Activated T-cell treated with anti-CD3 and anti-CD28 coated beads, Interleukin-2, amount 50 U/mL, for 24 hours (primary cell): ENCODE results near the gene FFAR4.

ENCODE experiments used
- DNase-seq: peaks from one replicate; pipeline ENCODE4 v3.0.0-alpha.2; 2020
- H3K27ac Mint-ChIP-seq: 2 replicates; pipeline ENCODE4 v1.8.0; 2020; ENCODE audit warnings: mild to moderate bottlenecking, mixed read lengths
- H3K27me3 Mint-ChIP-seq: 2 replicates; pipeline ENCODE4 v1.8.0; 2020; ENCODE audit warnings: mixed read lengths
- H3K36me3 Mint-ChIP-seq: 2 replicates; pipeline ENCODE4 v1.8.0; 2020; ENCODE audit warnings: low read depth, mixed read lengths
- H3K4me1 Mint-ChIP-seq: 2 replicates; pipeline ENCODE4 v1.8.0; 2020; ENCODE audit warnings: low read depth, mixed read lengths
- H3K4me3 Mint-ChIP-seq: 2 replicates; pipeline ENCODE4 v1.8.0; 2020; ENCODE audit warnings: mild to moderate bottlenecking, moderate library complexity, mixed read lengths
- H3K9me3 Mint-ChIP-seq: 2 replicates; pipeline ENCODE4 v1.8.0; 2020; ENCODE audit warnings: mixed read lengths

The FFAR4 gene

DNA sequence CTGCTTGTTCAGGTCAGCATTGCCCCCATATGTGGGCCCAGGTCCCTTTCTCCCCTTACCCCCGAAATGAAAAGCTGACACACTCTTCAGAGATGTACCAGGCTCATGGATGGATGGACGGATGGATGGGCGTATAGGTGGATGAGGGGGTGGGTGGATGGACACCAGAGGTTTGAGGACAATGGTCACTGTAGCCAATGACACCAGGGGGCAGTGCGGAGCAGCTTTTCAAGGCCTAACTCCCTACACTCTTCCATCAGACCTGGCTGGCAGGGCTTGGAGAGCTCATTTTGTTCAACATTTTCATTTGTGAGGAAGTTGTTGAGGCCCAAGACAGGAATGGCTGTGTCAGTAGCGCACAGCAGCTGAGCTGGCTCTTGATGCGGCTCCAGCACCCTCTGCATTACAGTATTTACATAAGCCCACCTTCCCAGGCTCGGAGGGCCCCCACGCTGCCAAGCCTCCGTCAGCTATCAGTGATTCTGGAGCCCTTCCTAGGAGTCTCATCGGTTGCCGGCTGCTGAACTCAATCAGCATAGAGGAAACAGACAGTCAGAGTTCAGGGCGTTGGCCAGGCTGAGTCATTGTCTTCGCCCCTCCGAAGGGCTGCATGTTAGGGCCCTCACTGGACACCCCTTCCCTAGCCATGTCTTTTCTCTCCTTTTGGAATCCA is 11.6 kb upstream of the FFAR4 start:
- H3K36me3 Mint-ChIP-seq, result no peaks in the 10 kb centered on the region
- H3K4me3 Mint-ChIP-seq, result no peak overlapping the region
- H3K27ac Mint-ChIP-seq, result no peak overlapping the region
- DNase-seq, result peak; percentile 59
- no peaks in the 10 kb centered on the region for H3K9me3 Mint-ChIP-seq
- H3K27me3 Mint-ChIP-seq, result peaks cover 10% of the 10 kb centered on the region
- H3K4me1 Mint-ChIP-seq, result no peaks in the 10 kb centered on the region

- H3K27me3 Mint-ChIP-seq, result peaks cover 26% of the 10 kb centered on the region
- no peak for DNase-seq
- no peaks in the 10 kb centered on the region for H3K9me3 Mint-ChIP-seq
- no peak overlapping the region for H3K4me3 Mint-ChIP-seq
- no peak overlapping the region for H3K27ac Mint-ChIP-seq
- H3K36me3 Mint-ChIP-seq, result no peaks in the 10 kb centered on the region
- no peaks in the 10 kb centered on the region for H3K4me1 Mint-ChIP-seq
Measured at GRCh38 chr10:93559490-93559889, 7.0 kb upstream of the FFAR4 start.

GRCh38 chr10:93560541-93560940 is 5.9 kb upstream of the FFAR4 start:
- DNase-seq, result no peak
- Mint-ChIP-seq H3K4me1 (no peaks in the 10 kb centered on the region), H3K27ac (no peak overlapping the region), H3K36me3 (no peaks in the 10 kb centered on the region), H3K27me3 (peaks cover 35% of the 10 kb centered on the region), H3K4me3 (no peak overlapping the region), H3K9me3 (no peaks in the 10 kb centered on the region)

DNA sequence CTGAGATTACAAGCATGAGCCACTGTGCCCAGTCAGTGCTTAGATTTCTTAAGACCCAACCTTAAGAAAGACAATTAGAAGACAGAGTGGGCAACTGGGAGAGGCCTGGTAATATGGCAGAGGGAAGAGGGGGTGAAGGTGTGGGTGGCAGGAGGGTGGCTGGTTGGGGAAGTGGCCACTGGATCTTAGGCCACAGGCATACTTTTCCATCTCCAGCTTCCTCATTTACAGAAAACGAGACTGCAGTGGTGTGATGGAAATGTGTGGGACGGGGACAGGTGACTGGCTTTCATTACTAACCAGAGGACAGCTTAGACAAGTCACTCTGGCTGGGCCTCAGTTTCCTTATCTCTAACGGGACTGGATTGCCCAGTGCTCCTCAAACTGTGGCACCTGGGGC is 1.0 kb upstream of the FFAR4 start:
- no peaks in the 10 kb centered on the region for H3K9me3 Mint-ChIP-seq
- DNase-seq, result no peak
- H3K4me1 Mint-ChIP-seq, result peaks cover 7% of the 10 kb centered on the region
- peaks cover 66% of the 10 kb centered on the region for H3K27me3 Mint-ChIP-seq
- no peak overlapping the region for H3K27ac Mint-ChIP-seq
- H3K4me3 Mint-ChIP-seq, result no peak overlapping the region
- no peaks in the 10 kb centered on the region for H3K36me3 Mint-ChIP-seq

DNA sequence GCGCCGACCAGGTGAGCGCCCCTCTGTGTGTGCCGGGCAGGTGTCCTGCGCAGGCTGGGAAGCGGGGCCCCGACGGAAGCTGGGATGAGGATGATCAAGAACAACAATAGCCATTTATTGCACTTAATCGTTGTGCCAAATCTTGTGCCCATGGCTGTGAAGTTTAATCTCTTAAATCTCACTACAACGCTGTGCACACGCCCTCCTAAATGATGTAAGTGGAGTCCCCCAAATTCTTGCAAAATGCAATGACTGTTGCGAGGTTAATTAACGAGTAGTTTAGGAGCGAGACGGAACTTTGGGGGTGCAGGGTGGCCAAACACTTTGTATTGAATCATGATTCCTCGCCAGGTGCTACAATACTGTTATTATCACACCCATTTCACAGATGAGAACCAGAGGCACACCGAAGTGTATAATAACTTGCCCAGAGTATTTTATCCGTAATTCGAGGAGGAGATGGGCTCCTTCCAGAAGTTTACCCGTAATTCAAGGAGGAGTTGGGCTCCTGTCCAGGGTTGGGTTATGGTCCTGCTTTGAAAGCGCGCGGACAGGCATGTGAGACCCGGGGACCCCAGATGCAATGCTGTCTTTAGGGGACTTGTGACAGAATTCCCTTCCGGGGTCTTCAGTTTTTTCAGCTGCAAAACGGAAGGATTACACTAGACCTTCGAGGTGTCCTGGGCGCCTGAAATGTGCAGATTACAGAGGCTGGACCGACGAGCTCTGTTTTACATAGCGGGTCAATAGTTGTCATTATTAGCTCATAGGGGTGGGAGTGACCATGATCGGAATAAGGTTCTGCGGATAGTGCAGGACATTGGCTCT is 1.0 kb downstream of the FFAR4 start:
- H3K27me3 Mint-ChIP-seq, result peaks cover 81% of the 10 kb centered on the region
- no peaks in the 10 kb centered on the region for H3K9me3 Mint-ChIP-seq
- H3K36me3 Mint-ChIP-seq, result no peaks in the 10 kb centered on the region
- peaks cover 7% of the 10 kb centered on the region for H3K4me1 Mint-ChIP-seq
- no peak overlapping the region for H3K27ac Mint-ChIP-seq
- no peak overlapping the region for H3K4me3 Mint-ChIP-seq
- DNase-seq, result no peak

- Mint-ChIP-seq H3K27ac (no peak overlapping the region), H3K4me3 (no peak overlapping the region)
- DNase-seq, result no peak
Measured at GRCh38 chr10:93568105-93568390, 1.6 kb downstream of the FFAR4 start.

GRCh38 chr10:93570383-93570782 is 3.9 kb downstream of the FFAR4 start:
- Mint-ChIP-seq H3K4me1 (peaks cover 14% of the 10 kb centered on the region), H3K27me3 (peaks cover 81% of the 10 kb centered on the region)

More at GRCh38 chr10:93568105-93568390, 1.6 kb downstream of the FFAR4 start:
- no peaks in the 10 kb centered on the region for H3K36me3 Mint-ChIP-seq
- peaks cover 8% of the 10 kb centered on the region for H3K4me1 Mint-ChIP-seq
- no peaks in the 10 kb centered on the region for H3K9me3 Mint-ChIP-seq
- H3K27me3 Mint-ChIP-seq, result peaks cover 83% of the 10 kb centered on the region

GRCh38 chr10:93572606-93573005 is 6.1 kb downstream of the FFAR4 start:
- no peak overlapping the region for H3K4me3 Mint-ChIP-seq
- H3K36me3 Mint-ChIP-seq, result no peaks in the 10 kb centered on the region
- no peak for DNase-seq
- no peak overlapping the region for H3K27ac Mint-ChIP-seq
- no peaks in the 10 kb centered on the region for H3K9me3 Mint-ChIP-seq
- H3K4me1 Mint-ChIP-seq, result peaks cover 7% of the 10 kb centered on the region
- H3K27me3 Mint-ChIP-seq, result peaks cover 61% of the 10 kb centered on the region

More at GRCh38 chr10:93570383-93570782, 3.9 kb downstream of the FFAR4 start:
- H3K4me3 Mint-ChIP-seq, result no peak overlapping the region
- no peak for DNase-seq
- H3K27ac Mint-ChIP-seq, result no peak overlapping the region
- no peaks in the 10 kb centered on the region for H3K36me3 Mint-ChIP-seq
- H3K9me3 Mint-ChIP-seq, result no peaks in the 10 kb centered on the region

DNA sequence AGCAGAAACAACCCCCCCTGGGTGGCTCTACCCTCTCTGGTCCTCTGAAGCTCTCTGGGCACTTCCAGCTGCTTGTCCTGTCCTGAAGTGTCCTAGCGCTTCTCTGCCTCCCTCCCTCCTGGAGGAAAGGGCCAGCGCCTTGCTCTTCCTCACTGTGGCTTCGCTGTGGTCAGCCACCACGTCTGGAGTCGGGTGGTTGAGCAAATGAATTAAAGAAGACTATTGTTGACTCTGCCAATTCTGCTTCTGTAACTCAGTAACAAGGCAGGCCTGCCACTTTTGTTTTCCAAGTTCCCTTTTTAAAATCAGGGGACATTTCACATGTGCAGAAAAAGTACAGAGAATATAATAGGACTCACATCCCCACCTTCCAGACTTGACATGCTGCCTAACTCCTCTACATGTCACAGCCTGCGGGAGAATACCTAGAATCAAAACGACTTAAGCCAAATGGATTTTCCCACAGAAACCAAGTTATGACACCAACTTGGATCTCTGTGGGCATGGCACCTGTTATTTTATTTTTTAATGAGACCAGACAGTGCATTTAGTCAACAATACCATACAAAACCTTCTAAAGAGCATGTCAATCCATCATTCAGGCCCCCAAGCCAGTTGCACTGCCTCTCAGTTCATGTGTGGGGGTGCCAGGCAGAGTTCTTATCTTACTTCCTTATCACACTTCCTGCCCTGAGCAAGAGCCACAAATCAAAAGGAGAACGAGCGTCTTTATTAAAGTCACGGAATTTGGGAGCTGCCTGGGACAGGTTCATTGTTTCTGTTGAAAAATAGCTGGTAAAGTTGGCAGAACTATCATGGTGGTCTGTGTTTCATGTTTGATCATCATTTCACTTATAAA is 6.8 kb downstream of the FFAR4 start:
- Mint-ChIP-seq H3K27ac (no peak overlapping the region), H3K4me3 (no peak overlapping the region), H3K27me3 (peaks cover 54% of the 10 kb centered on the region), H3K4me1 (peaks cover 7% of the 10 kb centered on the region), H3K36me3 (no peaks in the 10 kb centered on the region), H3K9me3 (no peaks in the 10 kb centered on the region)
- no peak for DNase-seq

DNA sequence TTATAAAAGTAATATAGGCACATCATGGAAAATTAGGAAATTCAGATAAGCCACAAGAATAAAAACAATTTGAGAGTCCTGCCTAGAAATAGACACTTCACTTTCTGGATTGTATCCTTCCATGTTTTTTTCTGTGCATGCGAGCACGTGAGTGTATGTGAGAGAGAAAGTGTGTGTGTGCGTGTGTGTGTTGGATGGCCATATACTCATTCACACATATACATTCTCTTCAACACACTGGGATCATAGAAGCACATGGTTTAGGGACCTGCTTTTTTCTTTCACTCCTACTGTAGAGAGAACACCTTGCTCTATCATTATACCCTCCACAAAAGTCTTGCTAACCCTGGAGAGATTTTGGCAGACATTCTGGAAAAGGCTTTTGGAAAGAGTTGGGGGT is 7.5 kb downstream of the FFAR4 start:
- Mint-ChIP-seq H3K9me3 (no peaks in the 10 kb centered on the region), H3K4me1 (peaks cover 7% of the 10 kb centered on the region), H3K36me3 (no peaks in the 10 kb centered on the region), H3K27ac (no peak overlapping the region), H3K4me3 (no peak overlapping the region), H3K27me3 (peaks cover 48% of the 10 kb centered on the region)
- DNase-seq, result no peak

- H3K4me1 Mint-ChIP-seq, result peaks cover 7% of the 10 kb centered on the region
- DNase-seq, result no peak
- peaks cover 2% of the 10 kb centered on the region for H3K9me3 Mint-ChIP-seq
- no peaks in the 10 kb centered on the region for H3K36me3 Mint-ChIP-seq
- no peak overlapping the region for H3K27ac Mint-ChIP-seq
- H3K27me3 Mint-ChIP-seq, result peaks cover 36% of the 10 kb centered on the region
- no peak overlapping the region for H3K4me3 Mint-ChIP-seq
Measured at GRCh38 chr10:93576888-93577287, 10.4 kb downstream of the FFAR4 start.

DNA sequence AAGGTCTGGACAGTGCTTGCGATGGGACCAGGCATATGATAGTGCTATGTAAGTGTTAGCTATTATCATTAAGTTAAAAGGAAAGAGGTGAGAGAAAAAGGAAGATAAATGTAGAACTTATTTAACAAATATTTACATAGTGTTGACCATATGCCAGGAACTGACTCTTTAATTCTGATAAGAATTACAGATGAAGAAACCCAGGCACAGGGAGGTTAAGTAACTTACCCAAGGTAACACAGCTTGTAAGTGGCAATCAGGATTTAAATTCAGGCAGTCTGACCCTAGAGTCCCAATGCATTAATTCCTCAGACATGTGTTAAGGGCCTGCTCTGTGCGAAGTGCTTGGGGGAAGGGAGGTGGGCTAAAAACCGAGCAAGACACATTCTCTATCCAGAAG is 11.1 kb downstream of the FFAR4 start:
- Mint-ChIP-seq H3K9me3 (peaks cover 2% of the 10 kb centered on the region), H3K27ac (no peak overlapping the region), H3K36me3 (no peaks in the 10 kb centered on the region), H3K4me3 (no peak overlapping the region), H3K4me1 (peaks cover 7% of the 10 kb centered on the region), H3K27me3 (peaks cover 31% of the 10 kb centered on the region)
- DNase-seq, result no peak

DNA sequence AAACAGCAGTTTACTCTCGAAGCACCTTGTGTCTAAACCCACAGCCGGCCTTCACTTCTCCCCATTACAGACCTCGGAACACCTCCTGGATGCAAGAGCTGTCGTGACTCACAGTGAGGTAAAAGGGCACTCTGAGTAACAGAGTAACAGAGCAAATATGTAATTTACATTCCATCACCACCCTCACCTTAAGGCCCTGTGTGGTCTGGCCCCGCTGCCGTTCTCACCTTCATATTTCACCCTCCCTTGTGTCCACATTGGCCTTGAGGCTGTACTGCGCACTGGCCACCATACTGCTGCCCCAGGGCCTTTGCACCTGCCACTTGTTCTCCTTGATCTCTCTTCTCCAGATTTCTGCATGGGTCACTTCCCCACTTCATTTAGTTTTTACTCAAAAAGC is 12.6 kb downstream of the FFAR4 start:
- no peak overlapping the region for H3K4me3 Mint-ChIP-seq
- DNase-seq, result no peak
- H3K4me1 Mint-ChIP-seq, result no peaks in the 10 kb centered on the region
- H3K27ac Mint-ChIP-seq, result no peak overlapping the region
- no peaks in the 10 kb centered on the region for H3K36me3 Mint-ChIP-seq
- H3K9me3 Mint-ChIP-seq, result peaks cover 2% of the 10 kb centered on the region
- peaks cover 23% of the 10 kb centered on the region for H3K27me3 Mint-ChIP-seq

- H3K9me3 Mint-ChIP-seq, result peaks cover 2% of the 10 kb centered on the region
- H3K4me1 Mint-ChIP-seq, result no peaks in the 10 kb centered on the region
- H3K27me3 Mint-ChIP-seq, result peaks cover 20% of the 10 kb centered on the region
- H3K4me3 Mint-ChIP-seq, result no peak overlapping the region
- no peaks in the 10 kb centered on the region for H3K36me3 Mint-ChIP-seq
- no peak for DNase-seq
- H3K27ac Mint-ChIP-seq, result no peak overlapping the region
Measured at GRCh38 chr10:93579985-93580711, 13.7 kb downstream of the FFAR4 start.
